ENCODE measurements around the gene MAD1L1.
"Not testable (repeated sequence)": the region's sequence is repeated elsewhere in the genome, so short reads cannot be mapped to it uniquely, and the experiment has no call there.

The MAD1L1 gene

GRCh38 chr7:2036786-2037185, 196.0 kb downstream of the MAD1L1 start:
- TF ChIP-seq TCF4 (CRISPR knock-in tag; IDR thresholded peaks at IDR 0.05; ENCODE audit: borderline replicate concordance), result no peak
- no peak for TF ChIP-seq ZNF8 (CRISPR knock-in tag; IDR thresholded peaks at IDR 0.05)
- no peak for TF ChIP-seq PATZ1 (CRISPR knock-in tag; IDR thresholded peaks at IDR 0.05; ENCODE audit: borderline replicate concordance)
- TF ChIP-seq TOX (CRISPR knock-in tag; IDR thresholded peaks at IDR 0.05; ENCODE audit: borderline replicate concordance), result no peak
- no peak for TF ChIP-seq GLIS3 (CRISPR knock-in tag; IDR thresholded peaks at IDR 0.05)
- TF ChIP-seq PPARA (CRISPR knock-in tag; IDR thresholded peaks at IDR 0.05; ENCODE audit: borderline replicate concordance), result no peak
- no peak for TF ChIP-seq ISL1 (CRISPR knock-in tag; IDR thresholded peaks at IDR 0.05)
- no peak for TF ChIP-seq ZNF565 (CRISPR knock-in tag; conservative IDR thresholded peaks at IDR 0.05; ENCODE audit: low read depth)
- TF ChIP-seq ZFP30 (CRISPR knock-in tag; IDR thresholded peaks at IDR 0.05), result no peak
- TF ChIP-seq TSHZ2 (CRISPR knock-in tag; IDR thresholded peaks at IDR 0.05), result no peak
- no peak for TF ChIP-seq CSDC2 (CRISPR knock-in tag; IDR thresholded peaks at IDR 0.05)
- TF ChIP-seq CSRNP3 (CRISPR knock-in tag; IDR thresholded peaks at IDR 0.05), result no peak
- TF ChIP-seq ZFP3 (CRISPR knock-in tag; IDR thresholded peaks at IDR 0.05), result no peak
- TF ChIP-seq RARB (CRISPR knock-in tag; IDR thresholded peaks at IDR 0.05), result no peak
- TF ChIP-seq ESRRG (CRISPR knock-in tag; IDR thresholded peaks at IDR 0.05), result no peak
- TF ChIP-seq OSR1 (CRISPR knock-in tag; IDR thresholded peaks at IDR 0.05), result no peak
- no peak for TF ChIP-seq ARNTL (CRISPR knock-in tag; IDR thresholded peaks at IDR 0.05; ENCODE audit: borderline replicate concordance, low read depth)
- ATAC-seq, result no peak

- not testable (repeated sequence) for ATAC-seq
Observed at GRCh38 chr7:2036201-2036600, 196.5 kb downstream of the MAD1L1 start.

GRCh38 chr7:2034291-2035201, 198.2 kb downstream of the MAD1L1 start:
- ATAC-seq, result no peak
- TF ChIP-seq TCF4 (CRISPR knock-in tag; IDR thresholded peaks at IDR 0.05; ENCODE audit: borderline replicate concordance) (no peak), CSRNP3 (CRISPR knock-in tag; IDR thresholded peaks at IDR 0.05) (no peak), CREB5 (CRISPR knock-in tag; IDR thresholded peaks at IDR 0.05; ENCODE audit: low read depth) (no peak), SNAI2 (CRISPR knock-in tag; IDR thresholded peaks at IDR 0.05) (no peak), PPARA (CRISPR knock-in tag; IDR thresholded peaks at IDR 0.05; ENCODE audit: borderline replicate concordance) (no peak), ZNF70 (CRISPR knock-in tag; IDR thresholded peaks at IDR 0.05) (no peak), ARNTL (CRISPR knock-in tag; IDR thresholded peaks at IDR 0.05; ENCODE audit: borderline replicate concordance, low read depth) (no peak), PATZ1 (CRISPR knock-in tag; IDR thresholded peaks at IDR 0.05; ENCODE audit: borderline replicate concordance) (no peak), CSDC2 (CRISPR knock-in tag; IDR thresholded peaks at IDR 0.05) (no peak), ZFP3 (CRISPR knock-in tag; IDR thresholded peaks at IDR 0.05) (no peak), ZFP30 (CRISPR knock-in tag; IDR thresholded peaks at IDR 0.05) (no peak), ZNF565 (CRISPR knock-in tag; conservative IDR thresholded peaks at IDR 0.05; ENCODE audit: low read depth) (no peak), GLIS3 (CRISPR knock-in tag; IDR thresholded peaks at IDR 0.05) (no peak), POU6F1 (CRISPR knock-in tag; IDR thresholded peaks at IDR 0.05; ENCODE audit: borderline replicate concordance, low read depth) (no peak), ISL1 (CRISPR knock-in tag; IDR thresholded peaks at IDR 0.05) (no peak)

Measured in SK-N-SH treated with all-trans-retinoic acid at 6 μM for 48 hours (cell line).